Measurements from ENCODE around the gene MRPL38. TPM values are rescaled to one million over a fixed set of nuclear protein-coding genes. Genes with fewer than 3 reads are reported as not detected.
"Not testable (repeated sequence)": the region's sequence is repeated elsewhere in the genome, so short reads cannot be mapped to it uniquely, and the experiment has no call there.

Gene MRPL38
- total RNA-seq, 1 donor from 2014 or later: 31.9 TPM

- no peak for DNase-seq (ENCODE audit: low read depth, low spot score)
Observed at GRCh38 chr17:75897160-75898019, 7.3 kb downstream of the MRPL38 start.

- peak; percentile 39 for DNase-seq (ENCODE audit: low read depth, low spot score)
Observed at GRCh38 chr17:75896415-75897159, 8.1 kb downstream of the MRPL38 start, which contains the start of gene TRIM65. TRIM65 (minus strand) TSS chr17:75896951; CDS start chr17:75896937, 14 bp downstream.

GRCh38 chr17:75895370-75896155 lies 9.1 kb downstream of the MRPL38 start:
- DNase-seq (ENCODE audit: low read depth, low spot score): no peak

- no peak for DNase-seq (ENCODE audit: low read depth, low spot score)
Observed at GRCh38 chr17:75894049-75894733, 10.5 kb downstream of the MRPL38 start.

GRCh38 chr17:75893305-75894048 lies 11.2 kb downstream of the MRPL38 start:
- no peak for DNase-seq (ENCODE audit: low read depth, low spot score)

- DNase-seq (ENCODE audit: low read depth, low spot score): no peak
Observed at GRCh38 chr17:75892556-75893224, 12.0 kb downstream of the MRPL38 start.

GRCh38 chr17:75891605-75892555 lies 12.8 kb downstream of the MRPL38 start:
- no peak for DNase-seq (ENCODE audit: low read depth, low spot score)

- no peak for DNase-seq (ENCODE audit: low read depth, low spot score)
Observed at GRCh38 chr17:75891022-75891604, 13.6 kb downstream of the MRPL38 start.

- DNase-seq (ENCODE audit: low read depth, low spot score): no peak
Observed at GRCh38 chr17:75889454-75889853, 15.2 kb downstream of the MRPL38 start.

- DNase-seq (ENCODE audit: low read depth, low spot score): no peak
Observed at GRCh38 chr17:75888484-75888883, 16.2 kb downstream of the MRPL38 start.

GRCh38 chr17:75885860-75886259 lies 18.8 kb downstream of the MRPL38 start:
- not testable (repeated sequence) for DNase-seq (ENCODE audit: low read depth, low spot score)

GRCh38 chr17:75885431-75885830 lies 19.3 kb downstream of the MRPL38 start:
- DNase-seq (ENCODE audit: low read depth, low spot score): no peak

- no peak for DNase-seq (ENCODE audit: low read depth, low spot score)
Observed at GRCh38 chr17:75881678-75882454, 22.8 kb downstream of the MRPL38 start.

GRCh38 chr17:75880266-75880665 lies 24.4 kb downstream of the MRPL38 start:
- DNase-seq (ENCODE audit: low read depth, low spot score): no peak

- no peak for DNase-seq (ENCODE audit: low read depth, low spot score)
Observed at GRCh38 chr17:75878174-75878998, 26.3 kb downstream of the MRPL38 start, which contains the start of gene TRIM47. TRIM47 (minus strand) TSS chr17:75878581; CDS start chr17:75878548, 33 bp downstream.

GRCh38 chr17:75877752-75878173 lies 26.9 kb downstream of the MRPL38 start:
- no peak for DNase-seq (ENCODE audit: low read depth, low spot score)
